ENCODE measurements around the gene LAMB3. TPM values are rescaled to one million over a fixed set of nuclear protein-coding genes. Genes with fewer than 3 reads are reported as not detected.

Gene LAMB3
- total and polyA plus RNA-seq, 10 of the 15 experiments (the other 5 are each of a cell fraction or from before 2014, with no cell fraction given), result 0.04 to 1.8 (median 0.10) TPM; not detected in 1

DNA sequence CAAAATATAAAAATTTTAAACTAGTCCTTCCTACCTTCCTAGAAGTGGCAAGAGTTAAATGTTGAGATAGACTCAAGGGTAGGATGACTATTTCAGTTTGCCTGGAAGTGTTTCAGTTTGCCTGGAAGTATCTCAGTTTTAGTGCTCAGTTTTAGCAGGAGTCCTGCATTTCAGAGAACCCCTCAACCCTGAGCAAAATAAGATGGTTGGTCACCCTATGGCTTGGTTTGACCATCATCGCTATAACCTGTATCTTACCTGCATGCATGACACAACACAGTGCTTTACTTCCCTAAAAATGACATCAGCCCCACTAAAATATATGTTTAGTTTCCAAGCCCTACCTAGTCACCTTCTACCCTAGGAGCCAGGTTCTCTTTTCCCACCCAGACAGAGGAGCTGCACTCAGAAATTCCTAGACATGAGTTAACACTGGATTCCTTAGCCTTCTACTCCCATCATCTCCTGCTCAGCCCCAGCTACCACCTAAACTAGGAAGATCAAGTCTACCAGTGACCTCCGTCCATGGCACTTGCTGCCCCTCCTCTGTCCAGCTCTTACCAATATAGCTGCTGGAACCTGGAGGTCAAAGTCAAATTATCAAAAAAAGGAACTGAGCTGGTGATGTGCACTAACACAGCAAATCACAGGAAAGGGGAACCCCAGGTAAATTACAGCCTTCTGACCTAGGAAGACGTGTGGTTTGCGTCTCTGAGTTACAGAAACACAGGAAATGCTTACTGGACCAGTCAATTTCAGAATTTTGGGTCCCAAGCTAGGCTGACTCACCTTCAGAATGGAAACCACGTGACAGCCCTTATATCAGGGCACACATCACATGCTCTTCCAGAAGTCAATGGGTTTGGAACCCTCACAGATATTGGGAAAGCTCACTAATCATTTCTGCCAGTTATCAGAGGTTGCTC, 20.7 kb upstream of the LAMB3 start (continued):
- TF ChIP-seq, protein P1, sequence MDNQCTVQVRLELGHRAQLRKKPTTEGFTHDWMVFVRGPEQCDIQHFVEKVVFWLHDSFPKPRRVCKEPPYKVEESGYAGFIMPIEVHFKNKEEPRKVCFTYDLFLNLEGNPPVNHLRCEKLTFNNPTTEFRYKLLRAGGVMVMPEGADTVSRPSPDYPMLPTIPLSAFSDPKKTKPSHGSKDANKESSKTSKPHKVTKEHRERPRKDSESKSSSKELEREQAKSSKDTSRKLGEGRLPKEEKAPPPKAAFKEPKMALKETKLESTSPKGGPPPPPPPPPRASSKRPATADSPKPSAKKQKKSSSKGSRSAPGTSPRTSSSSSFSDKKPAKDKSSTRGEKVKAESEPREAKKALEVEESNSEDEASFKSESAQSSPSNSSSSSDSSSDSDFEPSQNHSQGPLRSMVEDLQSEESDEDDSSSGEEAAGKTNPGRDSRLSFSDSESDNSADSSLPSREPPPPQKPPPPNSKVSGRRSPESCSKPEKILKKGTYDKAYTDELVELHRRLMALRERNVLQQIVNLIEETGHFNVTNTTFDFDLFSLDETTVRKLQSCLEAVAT (IDR thresholded peaks at IDR 0.05), result peak; percentile 35; the same call in 1 of the 2 replicates
- TF ChIP-seq TARDBP (IDR thresholded peaks at IDR 0.05; ENCODE audit: borderline replicate concordance) (no peak), ZNF274 (IDR thresholded peaks at IDR 0.05; ENCODE audit: insufficient read depth, insufficient read length) (no peak), RBBP5 (conservative IDR thresholded peaks at IDR 0.05) (no peak), EGR1 (IDR thresholded peaks at IDR 0.05; ENCODE audit: borderline replicate concordance in 1 of 2, low read depth in 2 of 2, low read length in 2 of 2) (no peak), SP1 (IDR thresholded peaks at IDR 0.05; ENCODE audit: low read depth, low read length) (peak; percentile 28), HDAC6 (IDR thresholded peaks at IDR 0.05; ENCODE audit: unreplicated experiment) (no peak), DPF2 (IDR thresholded peaks at IDR 0.05) (peak; percentile 94), IKZF1 (conservative IDR thresholded peaks at IDR 0.05) (peak; percentile 91), STAT3 (IDR thresholded peaks at IDR 0.05; ENCODE audit: low read depth, low read length) (no peak), RELA (IDR thresholded peaks at IDR 0.05; ENCODE audit: borderline replicate concordance, partially characterized antibody) (peak; percentile 95), PML (IDR thresholded peaks at IDR 0.05; ENCODE audit: low read length) (0 out of 2 replicates have a peak, but pooled peaks have one; percentile 27), RAD21 (IDR thresholded peaks at IDR 0.05; ENCODE audit: insufficient read depth, low read depth, low read length) (no peak), FOXM1 (IDR thresholded peaks at IDR 0.05; ENCODE audit: low read depth, low read length) (no peak), NBN (IDR thresholded peaks at IDR 0.05) (peak; percentile 87), MEF2A (IDR thresholded peaks at IDR 0.05; ENCODE audit: insufficient read depth, low read depth, low read length) (no peak), HCFC1 (IDR thresholded peaks at IDR 0.05; ENCODE audit: low read length) (no peak), HDAC2 (IDR thresholded peaks at IDR 0.05) (no peak), RAD51 (IDR thresholded peaks at IDR 0.05) (peak; percentile 99), BRCA1 (IDR thresholded peaks at IDR 0.05; ENCODE audit: low read depth, low read length) (no peak), YY1 (IDR thresholded peaks at IDR 0.05; ENCODE audit: low read depth, low read length) (no peak), ZNF622 (IDR thresholded peaks at IDR 0.05) (no peak), LARP7 (IDR thresholded peaks at IDR 0.05) (no peak), NR2C2 (IDR thresholded peaks at IDR 0.05; ENCODE audit: borderline replicate concordance, control insufficient read depth, insufficient read length, low read depth) (no peak), CBX3 (IDR thresholded peaks at IDR 0.05; ENCODE audit: borderline replicate concordance, low read depth) (no peak), TCF12 (IDR thresholded peaks at IDR 0.05; ENCODE audit: low read depth, low read length) (no peak), TAF1 (IDR thresholded peaks at IDR 0.05; ENCODE audit: borderline replicate concordance, low read depth, low read length) (no peak), PAX5 (IDR thresholded peaks at IDR 0.05; ENCODE audit: borderline replicate concordance, low read depth, low read length) (peak; percentile 69; the same call in 1 of the 2 replicates), SMARCA5 (IDR thresholded peaks at IDR 0.05) (no peak)
- TF ChIP-seq, protein P2, sequence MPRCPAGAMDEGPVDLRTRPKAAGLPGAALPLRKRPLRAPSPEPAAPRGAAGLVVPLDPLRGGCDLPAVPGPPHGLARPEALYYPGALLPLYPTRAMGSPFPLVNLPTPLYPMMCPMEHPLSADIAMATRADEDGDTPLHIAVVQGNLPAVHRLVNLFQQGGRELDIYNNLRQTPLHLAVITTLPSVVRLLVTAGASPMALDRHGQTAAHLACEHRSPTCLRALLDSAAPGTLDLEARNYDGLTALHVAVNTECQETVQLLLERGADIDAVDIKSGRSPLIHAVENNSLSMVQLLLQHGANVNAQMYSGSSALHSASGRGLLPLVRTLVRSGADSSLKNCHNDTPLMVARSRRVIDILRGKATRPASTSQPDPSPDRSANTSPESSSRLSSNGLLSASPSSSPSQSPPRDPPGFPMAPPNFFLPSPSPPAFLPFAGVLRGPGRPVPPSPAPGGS (IDR thresholded peaks at IDR 0.05; ENCODE audit: borderline replicate concordance, insufficient read depth, low read depth, low read length, poor library complexity, severe bottlenecking), result no peak
- TF ChIP-seq, protein P3, sequence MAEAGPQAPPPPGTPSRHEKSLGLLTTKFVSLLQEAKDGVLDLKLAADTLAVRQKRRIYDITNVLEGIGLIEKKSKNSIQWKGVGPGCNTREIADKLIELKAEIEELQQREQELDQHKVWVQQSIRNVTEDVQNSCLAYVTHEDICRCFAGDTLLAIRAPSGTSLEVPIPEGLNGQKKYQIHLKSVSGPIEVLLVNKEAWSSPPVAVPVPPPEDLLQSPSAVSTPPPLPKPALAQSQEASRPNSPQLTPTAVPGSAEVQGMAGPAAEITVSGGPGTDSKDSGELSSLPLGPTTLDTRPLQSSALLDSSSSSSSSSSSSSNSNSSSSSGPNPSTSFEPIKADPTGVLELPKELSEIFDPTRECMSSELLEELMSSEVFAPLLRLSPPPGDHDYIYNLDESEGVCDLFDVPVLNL (IDR thresholded peaks at IDR 0.05; ENCODE audit: low read depth, low read length), result no peak
